ENCODE measurements around the gene ABHD13.

ABHD13 gene

DNA sequence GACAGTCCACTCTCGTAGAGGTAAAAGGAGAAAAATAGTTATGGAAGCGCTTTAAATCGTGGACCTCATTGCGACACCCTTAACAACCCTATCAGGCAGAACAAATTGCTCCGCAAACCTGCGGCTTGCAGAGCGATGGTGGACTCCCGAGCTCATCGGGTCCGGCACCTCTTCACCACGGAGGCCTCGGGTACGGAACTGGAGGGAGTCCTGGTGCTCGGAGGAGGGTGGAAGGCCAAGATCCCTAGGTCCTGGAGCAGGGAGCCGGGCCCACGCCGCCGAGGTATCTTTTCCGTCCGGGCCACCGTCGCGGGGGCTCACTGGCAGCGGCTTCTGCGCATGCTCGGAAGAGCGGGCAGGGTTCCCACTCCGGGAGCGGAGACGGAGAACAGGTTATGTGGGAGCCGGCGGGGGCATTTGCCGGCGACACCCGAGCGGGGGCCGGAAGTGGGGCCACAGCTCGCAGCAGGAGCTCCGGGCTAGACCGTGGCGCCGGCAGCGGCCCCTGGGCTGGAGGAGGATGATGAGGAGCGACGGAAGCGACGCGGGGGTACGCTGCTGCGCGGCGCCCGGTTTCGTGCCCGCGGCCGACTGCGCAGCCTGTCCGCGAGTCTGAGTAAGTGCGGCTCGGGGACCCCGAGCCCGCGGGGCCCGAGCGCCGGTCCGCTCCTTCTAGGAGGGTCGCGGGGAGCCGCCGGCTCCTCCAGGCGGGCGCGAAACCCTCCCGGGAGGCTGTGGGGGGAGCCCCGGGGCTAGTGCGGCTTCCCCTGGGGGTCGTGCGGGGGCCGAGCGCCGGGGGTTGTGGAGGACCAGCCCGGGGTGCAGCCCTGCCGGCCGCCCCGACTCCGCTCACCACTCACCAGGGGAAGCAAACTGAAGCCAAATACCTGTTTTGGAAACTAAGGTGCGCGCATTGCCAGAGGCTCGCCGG is at the start of gene ABHD13:
TSS of gene ABHD13 (plus strand) at position 349 of the 931 bp plus-strand sequence. CDS start 10,827 bp downstream, outside the sequence.
- Histone ChIP-seq H3K27me3 (no peaks in the 10 kb centered on the region), H3K4me2 (peak within 1 kb of the TSS; percentile 80 to 97 (median 91)), H3K9ac (peak within 1 kb of the TSS; percentile 94 to 99 (median 97)), H3K27ac (peak within 1 kb of the TSS; percentile 90 to 98 (median 95)), H3K4me3 (peak within 1 kb of the TSS; percentile 91 to 100 (median 98)), H4K20me1 (peaks cover 12 to 40% (median 32%) of the 10 kb centered on the region in 11 experiments; a peak in 19 of 22 replicates), H3K4me1 (peaks cover 40 to 60% (median 55%) of the 10 kb centered on the region in 10 experiments), H3K9me3 (replicated peaks in 1 of 11) (no peaks in the 10 kb centered on the region), H3K36me3 (peaks cover 0 to 10% (median 2%) of the 10 kb centered on the region in 11 experiments; a peak in 9 of 22 replicates)
- TF ChIP-seq Cebpa-rat (IDR thresholded peaks at IDR 0.05) = peak in 10 of 11 experiments; percentile 32 to 87 (median 66); a peak in 14 of 22 replicates

DNA sequence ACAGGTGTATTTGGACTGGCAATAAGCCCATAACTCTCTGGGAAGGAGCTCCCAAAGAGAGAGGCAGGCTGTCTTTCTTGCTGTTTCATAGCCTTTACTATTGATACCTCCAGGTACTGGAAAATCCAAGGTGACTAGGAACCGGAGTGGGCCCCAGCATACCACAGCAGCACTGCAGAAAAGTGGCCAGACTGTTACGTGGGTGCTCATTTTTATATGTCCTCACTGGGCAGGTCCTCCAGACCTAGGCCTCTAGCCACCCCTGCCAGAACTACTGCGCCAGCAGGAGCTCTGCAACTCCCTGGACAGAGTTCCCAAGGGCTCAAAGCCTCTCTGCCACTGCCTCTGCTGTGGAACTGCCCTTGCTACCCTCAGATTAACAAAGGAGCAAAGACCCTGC is 49.3 kb upstream of the ABHD13 start:
- TF ChIP-seq Cebpa-rat (IDR thresholded peaks at IDR 0.05) = no peak
- H3K9me3 ChIP-seq (replicated peaks in 1 of 11) = peaks cover 23 to 48% (median 35%) of the 10 kb centered on the region in 11 experiments

DNA sequence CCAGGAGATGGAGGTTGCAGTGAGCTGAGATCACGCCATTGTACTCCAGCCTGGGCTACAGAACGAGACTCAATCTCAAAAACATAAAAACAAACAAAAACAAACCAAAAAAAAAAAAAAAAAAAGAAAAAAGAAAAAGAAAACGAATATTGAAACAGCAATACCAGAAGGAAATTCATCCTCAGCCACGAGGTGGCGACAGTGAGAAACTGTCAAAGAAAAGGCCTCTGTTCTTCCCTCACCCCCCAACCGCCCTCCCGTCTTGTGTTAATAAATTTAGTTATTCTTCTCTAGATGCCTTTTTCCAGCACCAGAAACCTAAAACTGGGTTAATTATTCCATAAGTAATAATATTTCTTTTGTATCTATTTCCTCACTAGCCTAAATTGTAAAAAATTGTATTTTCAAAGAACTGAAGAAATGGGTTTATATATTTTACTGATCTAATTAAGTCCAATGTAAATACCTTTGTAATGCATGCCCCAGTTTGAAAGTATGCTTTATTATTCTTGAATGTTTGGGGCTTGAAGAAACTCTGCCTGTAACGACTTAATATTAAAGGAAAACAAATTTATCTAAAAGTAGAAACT is 41.4 kb upstream of the ABHD13 start:
- Histone ChIP-seq H3K9me3 (replicated peaks in 1 of 11) (peaks cover 18 to 47% (median 27%) of the 10 kb centered on the region in 11 experiments; a peak in 20 of 22 replicates), H3K27ac (no peak overlapping the region), H3K9ac (no peak overlapping the region), H4K20me1 (no peaks in the 10 kb centered on the region), H3K4me3 (no peak overlapping the region), H3K4me2 (no peak overlapping the region), H3K27me3 (no peaks in the 10 kb centered on the region), H3K36me3 (no peaks in the 10 kb centered on the region), H3K4me1 (no peaks in the 10 kb centered on the region)
- no peak for TF ChIP-seq Cebpa-rat (IDR thresholded peaks at IDR 0.05)

More for the DNA sequence above, 49.3 kb upstream of the ABHD13 start:
- H3K4me2 ChIP-seq = no peak overlapping the region
- no peaks in the 10 kb centered on the region for H3K27me3 ChIP-seq
- H3K36me3 ChIP-seq = no peaks in the 10 kb centered on the region
- H3K27ac ChIP-seq = no peak overlapping the region
- no peak overlapping the region for H3K9ac ChIP-seq
- H3K4me3 ChIP-seq = no peak overlapping the region
- H4K20me1 ChIP-seq = no peaks in the 10 kb centered on the region
- H3K4me1 ChIP-seq = no peaks in the 10 kb centered on the region

DNA sequence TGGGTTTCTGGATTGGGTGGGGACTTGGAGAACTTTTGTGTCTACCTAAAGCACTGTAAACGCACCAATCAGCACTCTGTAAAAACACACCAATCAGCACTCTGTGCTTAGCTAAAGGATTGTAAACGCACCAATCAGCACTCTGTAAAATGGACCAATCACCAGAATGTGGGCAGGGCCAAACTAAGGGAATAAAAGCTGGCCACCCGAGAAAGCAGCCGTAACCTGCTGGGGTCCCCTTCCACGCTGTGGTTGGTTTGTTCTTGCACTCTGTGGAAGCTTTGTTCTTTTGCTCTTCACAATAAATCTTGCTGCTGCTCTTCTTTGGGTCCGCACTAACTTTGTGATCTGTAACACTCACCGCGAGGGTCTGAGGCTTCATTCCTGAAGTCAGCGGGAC is 40.1 kb upstream of the ABHD13 start:
- Histone ChIP-seq H3K4me1 (no peaks in the 10 kb centered on the region), H3K9me3 (replicated peaks in 1 of 11) (peaks cover 12 to 34% (median 23%) of the 10 kb centered on the region in 11 experiments; a peak in 20 of 22 replicates), H4K20me1 (no peaks in the 10 kb centered on the region), H3K9ac (no peak overlapping the region), H3K4me2 (no peak overlapping the region), H3K36me3 (no peaks in the 10 kb centered on the region), H3K4me3 (no peak overlapping the region), H3K27me3 (no peaks in the 10 kb centered on the region), H3K27ac (no peak overlapping the region)
- no peak for TF ChIP-seq Cebpa-rat (IDR thresholded peaks at IDR 0.05)

DNA sequence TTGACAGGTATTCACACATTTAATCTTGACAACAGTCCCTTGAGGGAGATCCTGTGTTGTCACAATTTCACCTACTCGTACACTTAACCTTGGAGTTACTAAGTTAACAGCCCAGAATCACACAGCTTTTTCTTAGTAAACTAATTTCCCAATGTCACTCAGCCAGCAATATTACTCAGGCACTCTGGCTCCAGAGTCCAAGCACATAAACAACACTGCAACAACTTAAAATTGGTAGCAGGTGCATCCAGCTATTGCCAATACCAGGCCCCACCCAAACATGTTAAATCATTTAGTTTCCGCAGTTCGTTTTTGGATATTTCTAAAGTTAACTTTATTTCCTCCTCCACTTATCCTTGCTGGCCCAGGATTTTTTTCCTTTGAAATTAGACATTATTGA is 35.5 kb upstream of the ABHD13 start:
- Histone ChIP-seq H3K27ac (no peak overlapping the region), H4K20me1 (no peaks in the 10 kb centered on the region), H3K4me3 (no peak overlapping the region)

DNA sequence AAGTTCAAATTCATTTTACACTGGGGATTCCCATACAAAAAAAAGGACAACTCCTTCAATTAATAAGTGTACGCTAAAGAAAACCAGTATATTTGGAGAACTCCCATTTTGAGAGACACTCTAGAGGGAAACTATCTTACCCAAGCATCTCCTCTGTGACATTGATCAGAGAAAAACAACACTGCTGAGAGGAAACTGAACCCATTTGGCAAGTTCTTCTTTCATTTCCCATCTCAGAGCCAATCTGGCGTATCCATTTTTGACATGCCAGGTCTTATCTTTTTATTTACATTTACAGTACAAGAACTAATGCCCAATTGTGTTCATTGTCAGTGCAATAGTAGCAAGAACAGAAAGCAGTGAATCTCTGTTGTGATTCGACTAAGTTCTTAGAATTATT is 33.0 kb upstream of the ABHD13 start:
- H3K9ac ChIP-seq = no peak overlapping the region
- no peaks in the 10 kb centered on the region for H3K27me3 ChIP-seq
- H4K20me1 ChIP-seq = no peaks in the 10 kb centered on the region
- peaks cover 0 to 7% (median 5%) of the 10 kb centered on the region in 11 experiments; a peak in 8 of 22 replicates for H3K9me3 ChIP-seq (replicated peaks in 1 of 11)
- no peak overlapping the region; a peak in 1 of 22 replicates for H3K4me2 ChIP-seq
- no peak overlapping the region for H3K4me3 ChIP-seq
- H3K27ac ChIP-seq = no peak overlapping the region
- no peaks in the 10 kb centered on the region for H3K36me3 ChIP-seq
- 0 out of 20 replicates have a peak, but pooled peaks cover 0 to 5% (median 0%) of the 10 kb centered on the region in 10 experiments for H3K4me1 ChIP-seq
- no peak for TF ChIP-seq Cebpa-rat (IDR thresholded peaks at IDR 0.05)

More for the DNA sequence above, 35.5 kb upstream of the ABHD13 start:
- TF ChIP-seq Cebpa-rat (IDR thresholded peaks at IDR 0.05) = no peak
- Histone ChIP-seq H3K36me3 (no peaks in the 10 kb centered on the region), H3K9me3 (replicated peaks in 1 of 11) (peaks cover 0 to 10% (median 7%) of the 10 kb centered on the region in 11 experiments; a peak in 12 of 22 replicates), H3K4me1 (0 out of 20 replicates have a peak, but pooled peaks cover 0 to 5% (median 0%) of the 10 kb centered on the region in 10 experiments), H3K27me3 (no peaks in the 10 kb centered on the region), H3K4me2 (no peak overlapping the region), H3K9ac (no peak overlapping the region)

DNA sequence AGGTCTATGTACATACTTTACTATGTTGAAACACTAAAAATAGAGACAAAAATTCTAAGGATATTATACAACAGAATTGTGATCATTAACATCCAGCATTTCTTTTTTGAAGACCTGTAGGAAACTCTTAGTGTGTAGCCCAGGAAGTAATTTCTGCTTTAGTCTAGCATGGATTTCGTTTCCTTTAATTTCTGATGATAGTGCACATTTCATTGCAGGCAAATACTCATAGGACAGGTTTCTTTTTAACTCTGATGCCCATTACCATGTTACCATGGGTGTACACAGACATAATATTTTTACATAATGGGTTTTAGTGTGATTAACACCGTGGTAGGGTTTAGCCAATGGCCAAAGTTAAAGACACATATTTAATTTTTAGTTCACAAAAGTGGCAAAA is 29.9 kb upstream of the ABHD13 start:
- peaks cover under 1 to 16% (median 5%) of the 10 kb centered on the region in 11 experiments; a peak in 10 of 22 replicates for H3K9me3 ChIP-seq (replicated peaks in 1 of 11)
- no peak overlapping the region for H3K4me2 ChIP-seq
- TF ChIP-seq Cebpa-rat (IDR thresholded peaks at IDR 0.05) = no peak
- H3K4me3 ChIP-seq = no peak overlapping the region
- H3K27me3 ChIP-seq = no peaks in the 10 kb centered on the region
- 0 out of 20 replicates have a peak, but pooled peaks cover 0 to 5% (median 0%) of the 10 kb centered on the region in 10 experiments for H3K4me1 ChIP-seq
- H4K20me1 ChIP-seq = no peaks in the 10 kb centered on the region
- H3K27ac ChIP-seq = no peak overlapping the region
- H3K9ac ChIP-seq = no peak overlapping the region
- H3K36me3 ChIP-seq = no peaks in the 10 kb centered on the region

DNA sequence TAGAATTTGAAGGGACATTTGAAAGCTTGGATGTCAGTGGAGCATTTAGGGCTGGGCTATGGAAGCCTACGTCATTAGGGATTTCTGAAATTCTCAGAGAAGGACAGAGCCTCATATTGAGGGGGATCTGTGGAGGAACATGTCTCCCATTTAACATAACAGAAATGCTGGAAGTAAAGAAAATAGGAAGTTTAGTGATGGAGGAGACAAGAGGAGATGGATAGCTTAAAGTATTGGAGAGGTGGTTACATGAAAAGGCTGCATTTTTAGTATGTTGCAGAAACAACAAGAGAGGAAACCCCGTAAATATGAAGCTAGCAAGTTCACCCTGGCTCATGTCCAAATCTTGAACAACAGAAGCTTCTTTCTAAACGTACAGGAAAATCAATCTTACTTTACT is 27.3 kb upstream of the ABHD13 start:
- H3K4me3 ChIP-seq = no peak overlapping the region
- H3K4me1 ChIP-seq = no peaks in the 10 kb centered on the region
- H3K36me3 ChIP-seq = peaks cover 0 to 8% (median 0%) of the 10 kb centered on the region in 11 experiments; a peak in 1 of 22 replicates
- H3K9me3 ChIP-seq (replicated peaks in 1 of 11) = peaks cover 26 to 42% (median 31%) of the 10 kb centered on the region in 11 experiments
- no peak for TF ChIP-seq Cebpa-rat (IDR thresholded peaks at IDR 0.05)
- no peak overlapping the region for H3K27ac ChIP-seq
- H3K27me3 ChIP-seq = no peaks in the 10 kb centered on the region
- H3K9ac ChIP-seq = no peak overlapping the region
- H3K4me2 ChIP-seq = no peak overlapping the region
- H4K20me1 ChIP-seq = no peaks in the 10 kb centered on the region

DNA sequence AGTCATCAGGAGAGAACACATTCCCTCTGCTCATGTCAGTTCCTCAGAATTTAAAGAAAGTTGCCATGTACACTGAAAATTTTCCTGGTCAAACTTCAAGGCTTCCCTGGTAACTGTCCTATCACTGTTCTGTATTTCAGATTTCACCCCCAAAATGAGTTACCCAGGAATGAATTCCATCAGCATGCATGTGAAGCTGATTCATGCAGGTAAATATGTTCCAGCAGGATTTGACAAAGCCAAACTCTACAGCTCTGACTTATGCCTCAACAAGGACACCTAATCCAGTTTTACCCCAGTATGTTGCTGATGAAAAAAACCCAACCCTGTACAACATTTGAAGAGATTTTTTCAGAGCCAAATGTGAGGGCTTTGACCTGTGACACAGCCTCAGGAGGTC is 24.4 kb upstream of the ABHD13 start:
- H3K27ac ChIP-seq = no peak overlapping the region
- no peak for TF ChIP-seq Cebpa-rat (IDR thresholded peaks at IDR 0.05)
- peaks cover 36 to 51% (median 40%) of the 10 kb centered on the region in 11 experiments for H3K9me3 ChIP-seq (replicated peaks in 1 of 11)
- H3K27me3 ChIP-seq = no peaks in the 10 kb centered on the region
- H4K20me1 ChIP-seq = no peaks in the 10 kb centered on the region
- no peaks in the 10 kb centered on the region for H3K4me1 ChIP-seq
- H3K4me3 ChIP-seq = no peak overlapping the region
- no peak overlapping the region for H3K9ac ChIP-seq
- H3K4me2 ChIP-seq = no peak overlapping the region
- peaks cover 0 to 8% (median 0%) of the 10 kb centered on the region in 11 experiments; a peak in 1 of 22 replicates for H3K36me3 ChIP-seq

Measured in BLaER1 treated with 17β-estradiol and CSF1 and Interleukin-3, amounts not matched to agents 10 nM and 100 nM (cell line).